PC-9 (cell line): ENCODE results near the gene SOX1. TPM values are rescaled to one million over a fixed set of nuclear protein-coding genes. Genes with fewer than 3 reads are reported as not detected.

ENCODE experiments used
- BruUV-seq: library from RNA; stranded (reverse); fragments of 400-500 nt; replicated peaks from 2 replicates; lab custom pipeline; 2021; lab: Mats Ljungman, UMichigan
- CTCF ChIA-PET: fragments of 300-600 bp; sonication (Branson Sonifier 250); formaldehyde crosslinking; loops from one replicate; lab custom pipeline; 2022; ENCODE audit warnings: antibody characterized with exemption; lab: Charles Lee
- POLR2A ChIA-PET: fragments of 300-600 bp; sonication (Branson Sonifier 250); formaldehyde crosslinking; loops from one replicate; lab custom pipeline; 2022; ENCODE audit warnings: antibody characterized with exemption; ENCODE audit not compliant: unreplicated experiment; lab: Charles Lee
- DNase-seq, 2 experiments: peaks; one replicate each; pipeline versions ENCODE4 v3.0.0 to v3.0.0-alpha.2; 2015 to 2022; ENCODE audit warnings: mixed read lengths in 1 of 2
- H2AFZ ChIP-seq: fragments of 200-600 bp; sonication (generic); 2 replicates; pipeline ENCODE4 v1.8.1; 2017; ENCODE audit warnings: antibody characterized with exemption
- H3F3A ChIP-seq: fragments of 200-600 bp; sonication (generic); 2 replicates; pipeline ENCODE4 v1.8.1; 2017; ENCODE audit warnings: antibody characterized with exemption, mild to moderate bottlenecking, low read depth; ENCODE audit not compliant: insufficient read depth
- H3K27ac ChIP-seq: fragments of 200-600 bp; sonication (generic); 2 replicates; pipeline ENCODE4 v1.6.1; 2016; ENCODE audit warnings: mixed run types
- H3K27me3 ChIP-seq: fragments of 200-600 bp; sonication (generic); 2 replicates; pipeline ENCODE4 v1.6.1; 2016; ENCODE audit warnings: low read depth, mixed run types; ENCODE audit not compliant: insufficient read depth
- H3K36me3 ChIP-seq: fragments of 200-600 bp; sonication (generic); 2 replicates; pipeline ENCODE4 v1.6.1; 2016; ENCODE audit warnings: low read depth, mixed run types
- H3K4me1 ChIP-seq: fragments of 200-600 bp; sonication (generic); replicated peaks from 2 replicates; pipeline ENCODE4 v1.6.1; 2016; ENCODE audit warnings: mixed run types; ENCODE audit not compliant: insufficient read depth
- H3K4me2 ChIP-seq: fragments of 200-600 bp; sonication (generic); 2 replicates; pipeline ENCODE4 v1.6.1; 2017; ENCODE audit warnings: mixed run types
- H3K4me3 ChIP-seq: fragments of 200-600 bp; sonication (generic); 2 replicates; pipeline ENCODE4 v1.6.1; 2016; ENCODE audit warnings: mixed run types
- H3K79me2 ChIP-seq: fragments of 200-600 bp; sonication (generic); 2 replicates; pipeline ENCODE4 v1.6.1; 2017; ENCODE audit warnings: low read depth, mixed run types
- H3K9me2 ChIP-seq: fragments of 200-600 bp; sonication (generic); 2 replicates; pipeline ENCODE4 v1.8.1; 2017; ENCODE audit warnings: mild to moderate bottlenecking; ENCODE audit not compliant: insufficient read depth
- H3K9me3 ChIP-seq: fragments of 200-600 bp; sonication (generic); 2 replicates; pipeline ENCODE4 v1.8.1; 2016; ENCODE audit warnings: low read depth; ENCODE audit not compliant: insufficient read depth
- H4K20me1 ChIP-seq: fragments of 200-600 bp; sonication (generic); 2 replicates; pipeline ENCODE4 v1.8.1; 2017; ENCODE audit not compliant: insufficient read depth
- CTCF ChIP-seq: fragments of 200-600 bp; sonication (generic); conservative IDR thresholded peaks from 2 replicates; pipeline ENCODE4 v1.6.1; 2017; ENCODE audit warnings: mixed run types, antibody characterized with exemption, mild to moderate bottlenecking, moderate library complexity
- EZH2 ChIP-seq: fragments of 200-600 bp; sonication (generic); IDR thresholded peaks from 2 replicates; pipeline ENCODE4 v1.8.0; 2017; ENCODE audit warnings: antibody characterized with exemption, low read depth
- intact Hi-C: fragments of 100-400 bp; cut with micrococcal nuclease; formaldehyde crosslinking; loops from one replicate; pipeline ENCODE4 v1.10.0; 2022; ENCODE audit not compliant: unreplicated experiment
- total RNA-seq: library from RNA; stranded (reverse); gene quantifications from 2 replicates; pipeline ENCODE4 v1.2.3, GENCODE V29; 2021

Gene SOX1
- total RNA-seq, 1 experiment from 2014 or later = not detected

DNA sequence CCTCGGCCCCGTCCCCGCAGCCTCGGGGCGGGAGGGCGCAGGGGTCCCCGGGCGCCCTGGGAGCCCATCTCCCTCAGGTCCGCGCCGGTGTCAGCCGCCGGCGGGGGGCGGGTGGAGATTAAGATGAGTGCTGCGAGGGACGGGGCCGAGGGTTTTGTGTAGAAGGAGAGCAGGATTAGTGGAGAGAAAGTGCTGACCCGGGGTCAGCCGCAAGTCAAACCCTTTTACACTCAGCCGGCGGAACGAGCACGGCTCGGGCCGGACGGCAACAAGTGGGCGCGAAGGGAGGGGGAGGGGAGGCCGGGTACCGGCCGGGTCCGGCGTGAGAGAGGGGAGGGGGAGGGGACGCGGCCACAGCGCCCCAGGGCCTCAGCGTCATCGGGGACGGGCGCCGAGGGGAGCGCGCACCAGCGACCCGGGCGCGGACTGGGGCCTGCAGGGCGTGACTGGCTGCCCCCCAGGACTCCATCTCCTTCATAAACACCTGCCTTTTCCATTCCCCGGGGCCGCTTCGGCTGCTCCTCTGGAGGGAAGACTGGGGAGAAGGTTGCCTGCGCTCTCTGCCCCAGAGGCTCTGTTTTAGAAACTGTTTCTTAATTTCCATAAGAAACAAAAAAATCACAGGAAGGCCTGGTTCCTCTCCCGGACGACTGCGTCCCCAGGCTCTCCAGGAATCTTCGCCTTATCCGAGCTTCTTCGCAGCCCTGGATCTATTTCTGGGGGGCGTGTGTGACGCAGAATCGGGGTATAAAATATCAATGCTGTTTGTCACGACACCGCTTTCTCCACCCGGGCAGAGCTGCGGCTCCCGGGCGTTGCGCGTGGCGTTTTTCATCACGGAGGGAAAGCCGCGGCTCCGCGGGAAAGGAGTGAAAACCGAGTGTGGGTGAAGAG lies 6.5 kb downstream of the SOX1 start:
- intact Hi-C loops = no loop called here
- H3K9me3 ChIP-seq = peaks cover 3% of the 10 kb centered on the region; the same call in 1 of the 2 replicates
- H3K4me3 ChIP-seq = no peak overlapping the region
- H4K20me1 ChIP-seq = 0 out of 2 replicates have a peak, but pooled peaks cover 3% of the 10 kb centered on the region
- H2AFZ ChIP-seq = no peak overlapping the region
- CTCF ChIA-PET = no interaction called here
- H3F3A ChIP-seq = no peaks in the 10 kb centered on the region
- no peak for DNase-seq
- H3K4me2 ChIP-seq = no peak overlapping the region
- no TSS peak for BruUV-seq
- no peak overlapping the region for H3K27ac ChIP-seq
- no peaks in the 10 kb centered on the region for H3K4me1 ChIP-seq
- no peaks in the 10 kb centered on the region; the same call in 1 of the 2 replicates for H3K9me2 ChIP-seq
- no peaks in the 10 kb centered on the region for H3K79me2 ChIP-seq
- TF ChIP-seq EZH2 = no peak
- no peak for TF ChIP-seq CTCF
- peaks cover 46% of the 10 kb centered on the region for H3K27me3 ChIP-seq
- POLR2A ChIA-PET = no interaction called here
- H3K36me3 ChIP-seq = no peaks in the 10 kb centered on the region

- no TSS peak for BruUV-seq
- ChIA-PET CTCF (no interaction called here), POLR2A (no interaction called here)
- TF ChIP-seq EZH2 = no peak
- Histone ChIP-seq H3K27me3 (peaks cover 49% of the 10 kb centered on the region), H3K4me3 (no peak overlapping the region), H4K20me1 (0 out of 2 replicates have a peak, but pooled peaks cover 3% of the 10 kb centered on the region), H3K36me3 (no peaks in the 10 kb centered on the region), H3K4me1 (no peaks in the 10 kb centered on the region), H3K9me2 (no peaks in the 10 kb centered on the region; the same call in 1 of the 2 replicates), H3K27ac (no peak overlapping the region), H3K4me2 (no peak overlapping the region), H3K9me3 (peaks cover 3% of the 10 kb centered on the region; the same call in 1 of the 2 replicates), H3F3A (no peaks in the 10 kb centered on the region), H3K79me2 (no peaks in the 10 kb centered on the region), H2AFZ (no peak overlapping the region)
- no peak for DNase-seq
- intact Hi-C loops = no loop called here
These were observed 7.4 kb downstream of the SOX1 start for GRCh38 chr13:112074139-112074865.

DNA sequence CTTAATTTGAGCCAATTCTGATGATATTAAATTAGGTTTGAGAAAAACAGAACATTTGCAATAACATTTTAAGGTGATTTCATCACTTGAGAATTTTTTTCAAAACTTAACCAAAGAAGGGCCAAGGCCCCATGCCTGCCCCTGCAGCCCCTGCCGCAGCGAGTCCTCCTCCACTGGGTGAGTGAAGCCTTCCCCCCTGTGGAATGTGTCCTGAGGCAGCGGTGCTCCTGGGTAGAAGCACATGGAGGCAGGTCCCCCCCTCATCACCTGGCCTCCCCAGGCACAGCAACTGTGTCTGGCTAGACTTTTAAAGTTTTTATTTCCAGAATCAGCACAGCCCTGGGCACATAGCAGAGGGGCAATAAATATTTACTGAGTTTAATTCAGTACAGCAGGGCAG lies 10.8 kb downstream of the SOX1 start:
- BruUV-seq = no TSS peak
- no peak for DNase-seq
- Histone ChIP-seq H3K27ac (no peak overlapping the region), H3K9me2 (no peaks in the 10 kb centered on the region; the same call in 1 of the 2 replicates), H3K4me1 (no peaks in the 10 kb centered on the region), H3K9me3 (peaks cover 3% of the 10 kb centered on the region; the same call in 1 of the 2 replicates), H4K20me1 (0 out of 2 replicates have a peak, but pooled peaks cover 3% of the 10 kb centered on the region), H3K4me2 (no peak overlapping the region), H3F3A (no peaks in the 10 kb centered on the region), H2AFZ (no peak overlapping the region), H3K79me2 (no peaks in the 10 kb centered on the region), H3K4me3 (no peak overlapping the region), H3K36me3 (no peaks in the 10 kb centered on the region), H3K27me3 (peaks cover 51% of the 10 kb centered on the region)
- TF ChIP-seq EZH2 = no peak
- TF ChIP-seq CTCF = no peak
- intact Hi-C loops = no loop called here
- CTCF ChIA-PET = no interaction called here
- POLR2A ChIA-PET = no interaction called here
